Testis (tissue), 3 donors: ENCODE results near the gene MYLK. TPM values are rescaled to one million over a fixed set of nuclear protein-coding genes. Genes with fewer than 3 reads are reported as not detected.

Source experiments
- DNase-seq: peaks from one replicate; pipeline ENCODE4 v3.0.0-alpha.2; 2019
- H3K27ac ChIP-seq, 2 donors: fragments of 200-600 bp; sonication (generic); one replicate each; pipeline ENCODE4 v1.5.1; 2019
- H3K27me3 ChIP-seq: fragments of 200-600 bp; sonication (generic); one replicate; pipeline ENCODE4 v1.5.1; 2019
- H3K36me3 ChIP-seq: fragments of 200-600 bp; sonication (generic); one replicate; pipeline ENCODE4 v1.5.1; 2017; ENCODE audit warnings: low read depth; ENCODE audit errors: missing control alignments
- H3K4me1 ChIP-seq: fragments of 200-600 bp; sonication (generic); one replicate; pipeline ENCODE4 v1.5.1; 2019
- H3K4me3 ChIP-seq, 2 donors: fragments of 200-600 bp; sonication (generic); one replicate each; pipeline ENCODE4 v1.5.1; 2017 to 2019
- H3K9me3 ChIP-seq: fragments of 200-600 bp; sonication (generic); one replicate; pipeline ENCODE4 v1.5.1; 2017
- CTCF ChIP-seq, 3 experiments: fragments of 450-650 bp in 2 of 3; fragments of 200-600 bp in 1 of 3; sonication (generic) in 1 of 3; IDR thresholded peaks; one replicate each; pipeline ENCODE4 v1.5.1; 2016 to 2019; ENCODE audit warnings: antibody characterized with exemption in 3 of 3, mild to moderate bottlenecking in 2 of 3, moderate library complexity in 1 of 3
- POLR2A ChIP-seq: fragments of 450-650 bp; IDR thresholded peaks from one replicate; pipeline ENCODE4 v1.6.1; 2017; ENCODE audit warnings: antibody characterized with exemption, mild to moderate bottlenecking, moderate library complexity
- WGBS, 2 donors: methylation state at CpG; one replicate each; pipeline ENCODE4 v1.1.5; 2018; 5-methylcytosine and 5-hydroxymethylcytosine counted together
- intact Hi-C: fragments of 100-400 bp; cut with DNase I; formaldehyde crosslinking; loops from one replicate; pipeline ENCODE4 v1.15.1; 2023; ENCODE audit warnings: low total_unique reads
- polyA plus RNA-seq: library from polyadenylated mRNA; stranded (reverse); fragments of 350-450 nt; fragmentation: Illumina TruSeq; extraction: RNeasy Lipid Tissue Mini Kit (QIAGEN cat#74804); gene quantifications from one replicate; pipeline ENCODE4 v1.2.3, GENCODE V29; 2014; ENCODE audit warnings: low read depth, low replicate concordance; ENCODE audit not compliant: insufficient read depth
- total RNA-seq, 2 donors: library from RNA; depleted of rRNA; stranded (reverse); fragments of >200 nt; gene quantifications; one replicate each; pipeline ENCODE4 v1.2.3, GENCODE V29; 2016

MYLK gene
- total and polyA plus RNA-seq, 3 donors from 2014 or later = 130 to 168 (median 151) TPM

GRCh38 chr3:123759311-123759710, 124.8 kb downstream of the MYLK start:
- no peak overlapping the region for H3K4me3 ChIP-seq
- H3K9me3 ChIP-seq = no peaks in the 10 kb centered on the region
- H3K27me3 ChIP-seq = no peaks in the 10 kb centered on the region
- H3K27ac ChIP-seq = no peak overlapping the region
- intact Hi-C loops = no loop called here
- no peaks in the 10 kb centered on the region for H3K36me3 ChIP-seq
- TF ChIP-seq POLR2A = no peak
- TF ChIP-seq CTCF (IDR thresholded peaks at IDR 0.05) = no peak
- H3K4me1 ChIP-seq = no peaks in the 10 kb centered on the region
- 50 to 53% methylated on average over 3 of the region's 3 CpGs for WGBS, 2 donors
- no peak for DNase-seq

GRCh38 chr3:123758081-123758564, 126.0 kb downstream of the MYLK start:
- no peak for TF ChIP-seq CTCF (IDR thresholded peaks at IDR 0.05)
- TF ChIP-seq POLR2A = no peak
- intact Hi-C loops = no loop called here
- Histone ChIP-seq H3K27ac (no peak overlapping the region), H3K27me3 (no peaks in the 10 kb centered on the region), H3K4me3 (no peak overlapping the region), H3K36me3 (no peaks in the 10 kb centered on the region), H3K4me1 (no peaks in the 10 kb centered on the region), H3K9me3 (no peaks in the 10 kb centered on the region)
- WGBS, 2 donors = 36 to 41% methylated on average over 2 of the region's 2 CpGs
- DNase-seq = no peak

GRCh38 chr3:123757281-123757940, 126.7 kb downstream of the MYLK start:
- WGBS, 2 donors = 78 to 79% methylated on average over 3 to 5 of the region's 5 CpGs
- no peaks in the 10 kb centered on the region for H3K9me3 ChIP-seq
- DNase-seq = peak; percentile 24
- H3K27me3 ChIP-seq = no peaks in the 10 kb centered on the region
- intact Hi-C loops = no loop called here
- TF ChIP-seq CTCF (IDR thresholded peaks at IDR 0.05) = no peak
- TF ChIP-seq POLR2A = no peak
- no peak overlapping the region for H3K4me3 ChIP-seq
- H3K4me1 ChIP-seq = no peaks in the 10 kb centered on the region
- no peak overlapping the region for H3K27ac ChIP-seq
- no peaks in the 10 kb centered on the region for H3K36me3 ChIP-seq

GRCh38 chr3:123755501-123755900, 128.6 kb downstream of the MYLK start:
- H3K36me3 ChIP-seq = no peaks in the 10 kb centered on the region
- intact Hi-C loops = no loop called here
- no peak for DNase-seq
- no peak overlapping the region for H3K4me3 ChIP-seq
- no peaks in the 10 kb centered on the region for H3K27me3 ChIP-seq
- H3K4me1 ChIP-seq = no peaks in the 10 kb centered on the region
- WGBS, 2 donors = 65 to 71% methylated on average over 2 of the region's 2 CpGs
- H3K9me3 ChIP-seq = no peaks in the 10 kb centered on the region
- no peak overlapping the region for H3K27ac ChIP-seq
- no peak for TF ChIP-seq CTCF (IDR thresholded peaks at IDR 0.05)
- no peak for TF ChIP-seq POLR2A

- H3K27me3 ChIP-seq = no peaks in the 10 kb centered on the region
- intact Hi-C loops = no loop called here
- no peaks in the 10 kb centered on the region for H3K4me1 ChIP-seq
- no peak overlapping the region for H3K27ac ChIP-seq
- TF ChIP-seq CTCF (IDR thresholded peaks at IDR 0.05) = no peak
- TF ChIP-seq POLR2A = no peak
- no peak overlapping the region for H3K4me3 ChIP-seq
- no peaks in the 10 kb centered on the region for H3K36me3 ChIP-seq
- no peak for DNase-seq
- no peaks in the 10 kb centered on the region for H3K9me3 ChIP-seq
- WGBS, 2 donors = 85 to 88% methylated on average over 3 of the region's 3 CpGs
Observed at GRCh38 chr3:123755085-123755484, 129.0 kb downstream of the MYLK start.
